AG08395 (cell line): ENCODE results near the gene CDH23.
"Not testable (repeated sequence)": the region's sequence is repeated elsewhere in the genome, so short reads cannot be mapped to it uniquely, and the experiment has no call there.

Experiments used
- DNase-seq: peaks from one replicate; pipeline ENCODE4 v3.0.0; 2012; ENCODE audit warnings: mixed read lengths, low spot score

Gene CDH23

GRCh38 chr10:71838264-71839211 lies 441.8 kb downstream of the CDH23 start:
- peak; percentile 30 for DNase-seq

GRCh38 chr10:71840177-71840957 lies 443.6 kb downstream of the CDH23 start:
- DNase-seq, result peak; percentile 94

- DNase-seq, result no peak
These were observed 444.2 kb downstream of the CDH23 start for GRCh38 chr10:71840958-71841335.

GRCh38 chr10:71842422-71842821 lies 445.7 kb downstream of the CDH23 start:
- no peak for DNase-seq

GRCh38 chr10:71842856-71843686 lies 446.4 kb downstream of the CDH23 start:
- no peak for DNase-seq

GRCh38 chr10:71844084-71844483 lies 447.4 kb downstream of the CDH23 start:
- no peak for DNase-seq

- no peak for DNase-seq
These were observed 448.0 kb downstream of the CDH23 start for GRCh38 chr10:71844695-71845094.

- no peak for DNase-seq
These were observed 449.0 kb downstream of the CDH23 start for GRCh38 chr10:71845410-71846405.

GRCh38 chr10:71846816-71847215 lies 450.1 kb downstream of the CDH23 start:
- DNase-seq, result no peak

- DNase-seq, result no peak
These were observed 450.7 kb downstream of the CDH23 start for GRCh38 chr10:71847418-71847817.

GRCh38 chr10:71848325-71849275 lies 451.9 kb downstream of the CDH23 start:
- DNase-seq, result no peak

- DNase-seq, result no peak
These were observed 452.8 kb downstream of the CDH23 start for GRCh38 chr10:71849461-71849908.

GRCh38 chr10:71850021-71850742 lies 453.5 kb downstream of the CDH23 start:
- DNase-seq, result no peak

- peak; percentile 100 for DNase-seq
These were observed 454.2 kb downstream of the CDH23 start, which contains the start of gene PSAP for GRCh38 chr10:71850743-71851464. TSS of gene PSAP (minus strand) at chr10:71851251. CDS start at chr10:71851221, 30 bp downstream.

GRCh38 chr10:71851465-71852095 lies 454.9 kb downstream of the CDH23 start:
- not testable (repeated sequence) for DNase-seq

GRCh38 chr10:71852355-71852937 lies 455.7 kb downstream of the CDH23 start:
- no peak for DNase-seq

GRCh38 chr10:71854031-71854430 lies 457.3 kb downstream of the CDH23 start:
- DNase-seq, result peak; percentile 20
